ENCODE results near the gene SERPINE2.

- TF ChIP-seq POLR2AphosphoS5 (IDR thresholded peaks at IDR 0.05; ENCODE audit: low read depth, low read length) (no peak), POLR2A (IDR thresholded peaks at IDR 0.05; ENCODE audit: low read depth, low read length) (no peak)
These were observed 59.2 kb downstream of the SERPINE2 start for GRCh38 chr2:223979730-223980396.
